PC-3 (cell line): ENCODE results near the gene C1orf21.

Experiments used
- CTCF ChIP-seq: fragments of 300-600 bp; sonication (generic); conservative IDR thresholded peaks from 2 replicates; pipeline ENCODE4 v1.5.1; 2017; ENCODE audit warnings: antibody characterized with exemption, low read depth, mild to moderate bottlenecking, low read length
- EZH2 ChIP-seq: fragments of 300-600 bp; sonication (generic); IDR thresholded peaks from one replicate; pipeline ENCODE4 v1.6.1; 2017; ENCODE audit warnings: antibody characterized with exemption, mild to moderate bottlenecking, low read length; ENCODE audit not compliant: unreplicated experiment

GRCh38 chr1:184388971-184389370 lies 2.1 kb downstream of the C1orf21 start:
- TF ChIP-seq CTCF: no peak
- no peak for TF ChIP-seq EZH2
